GM21737 (cell line): ENCODE data around the gene CAPRIN2.

ENCODE experiments used
- ATAC-seq: cut with Tn5 transposase; IDR thresholded peaks from one replicate; pipeline ENCODE4 v1.9.1; 2021; ENCODE audit warnings: mild to moderate bottlenecking, moderate library complexity; ENCODE audit not compliant: unreplicated experiment

The CAPRIN2 gene

GRCh38 chr12:30754750-30755394, at the start of gene CAPRIN2:
TSS of gene CAPRIN2 (minus strand) at chr12:30754951. CDS start at chr12:30753520, 1,431 bp downstream.
- ATAC-seq, result peak; percentile 97

- no peak for ATAC-seq
Observed at GRCh38 chr12:30797689-30798088, 42.9 kb upstream of the CAPRIN2 start.

- ATAC-seq, result no peak
Observed at GRCh38 chr12:30796891-30797371, 42.2 kb upstream of the CAPRIN2 start.

- no peak for ATAC-seq
Observed at GRCh38 chr12:30796313-30796780, 41.6 kb upstream of the CAPRIN2 start.

GRCh38 chr12:30795410-30796312, 40.9 kb upstream of the CAPRIN2 start:
- ATAC-seq, result peak; percentile 90

GRCh38 chr12:30794591-30795409, 40.0 kb upstream of the CAPRIN2 start:
- no peak for ATAC-seq

- no peak for ATAC-seq
Observed at GRCh38 chr12:30794020-30794419, 39.3 kb upstream of the CAPRIN2 start.

GRCh38 chr12:30792648-30793499, 38.1 kb upstream of the CAPRIN2 start:
- ATAC-seq, result no peak

GRCh38 chr12:30792085-30792484, 37.3 kb upstream of the CAPRIN2 start:
- no peak for ATAC-seq

GRCh38 chr12:30788754-30789153, 34.0 kb upstream of the CAPRIN2 start:
- no peak for ATAC-seq

GRCh38 chr12:30785630-30786029, 30.9 kb upstream of the CAPRIN2 start:
- ATAC-seq, result no peak

GRCh38 chr12:30784508-30784907, 29.8 kb upstream of the CAPRIN2 start:
- ATAC-seq, result no peak

GRCh38 chr12:30783946-30784345, 29.2 kb upstream of the CAPRIN2 start:
- no peak for ATAC-seq

GRCh38 chr12:30782316-30783173, 27.8 kb upstream of the CAPRIN2 start:
- no peak for ATAC-seq

- ATAC-seq, result no peak
Observed at GRCh38 chr12:30779578-30779977, 24.8 kb upstream of the CAPRIN2 start.

- ATAC-seq, result no peak
Observed at GRCh38 chr12:30779178-30779577, 24.4 kb upstream of the CAPRIN2 start.

GRCh38 chr12:30774599-30774998, 19.8 kb upstream of the CAPRIN2 start:
- ATAC-seq, result no peak

- no peak for ATAC-seq
Observed at GRCh38 chr12:30769802-30770201, 15.1 kb upstream of the CAPRIN2 start.

- ATAC-seq, result no peak
Observed at GRCh38 chr12:30764251-30764650, 9.5 kb upstream of the CAPRIN2 start.
